Posterior cingulate gyrus (tissue), 11 donors: ENCODE measurements around the gene ANGPTL8.

ENCODE experiments used
- DNase-seq, 10 donors: peaks; one replicate each; pipeline versions ENCODE4 v3.0.0 to v3.0.0-alpha.2; 2020 to 2021; ENCODE audit warnings: mixed read lengths in 3 of 10
- intact Hi-C: fragments of 100-400 bp; cut with DNase I; formaldehyde crosslinking; loops from one replicate; pipeline ENCODE4 v1.15.1; 2023

Gene ANGPTL8

GRCh38 chr19:11239377-11240000, at the start of gene ANGPTL8:
ANGPTL8 (plus strand) TSS chr19:11239619; CDS start chr19:11239638, 19 bp downstream.
- no peak for DNase-seq
- intact Hi-C loops, result no loop called here

GRCh38 chr19:11190501-11190900, 48.9 kb upstream of the ANGPTL8 start:
- intact Hi-C loops, result no loop called here

GRCh38 chr19:11191273-11191755, 48.1 kb upstream of the ANGPTL8 start:
- DNase-seq, result no peak
- intact Hi-C loops, result no loop called here

More at GRCh38 chr19:11190501-11190900, 48.9 kb upstream of the ANGPTL8 start:
- DNase-seq, result no peak

GRCh38 chr19:11191934-11192333, 47.5 kb upstream of the ANGPTL8 start:
- intact Hi-C loops, result no loop called here
- no peak for DNase-seq

GRCh38 chr19:11192957-11193939, 46.2 kb upstream of the ANGPTL8 start:
- intact Hi-C loops, result no loop called here
- DNase-seq, result peak in 1 of 10 donors; percentile 84

- intact Hi-C loops, result no loop called here
- DNase-seq, result no peak
Observed at GRCh38 chr19:11194173-11194572, 45.2 kb upstream of the ANGPTL8 start.

- DNase-seq, result no peak
Observed at GRCh38 chr19:11194656-11195558, 44.5 kb upstream of the ANGPTL8 start.

GRCh38 chr19:11195681-11196080, 43.7 kb upstream of the ANGPTL8 start:
- intact Hi-C loops, result no loop called here

More at GRCh38 chr19:11194656-11195558, 44.5 kb upstream of the ANGPTL8 start:
- intact Hi-C loops, result no loop called here

GRCh38 chr19:11196406-11197287, 42.8 kb upstream of the ANGPTL8 start:
- no peak for DNase-seq
- intact Hi-C loops, result no loop called here

More at GRCh38 chr19:11195681-11196080, 43.7 kb upstream of the ANGPTL8 start:
- no peak for DNase-seq

GRCh38 chr19:11197291-11198174, 41.9 kb upstream of the ANGPTL8 start, which contains the start of gene KANK2:
KANK2 (minus strand) TSS chr19:11197545; CDS start chr19:11194511, 3,034 bp downstream.
- DNase-seq, result peak; percentile 64 to 96 (median 74)
- intact Hi-C loops, result no loop called here

- no peak for DNase-seq
- intact Hi-C loops, result no loop called here
Observed at GRCh38 chr19:11198175-11198534, 41.3 kb upstream of the ANGPTL8 start.

GRCh38 chr19:11198769-11199424, 40.5 kb upstream of the ANGPTL8 start:
- no peak for DNase-seq
- intact Hi-C loops, result no loop called here

- intact Hi-C loops, result no loop called here
Observed at GRCh38 chr19:11199517-11199916, 39.9 kb upstream of the ANGPTL8 start.

GRCh38 chr19:11200015-11200574, 39.3 kb upstream of the ANGPTL8 start:
- intact Hi-C loops, result no loop called here
- DNase-seq, result no peak

More at GRCh38 chr19:11199517-11199916, 39.9 kb upstream of the ANGPTL8 start:
- no peak for DNase-seq

- intact Hi-C loops, result no loop called here
- DNase-seq, result no peak
Observed at GRCh38 chr19:11200931-11201330, 38.5 kb upstream of the ANGPTL8 start.

- DNase-seq, result no peak
- intact Hi-C loops, result no loop called here
Observed at GRCh38 chr19:11201791-11202190, 37.6 kb upstream of the ANGPTL8 start.

GRCh38 chr19:11202488-11203193, 36.8 kb upstream of the ANGPTL8 start:
- DNase-seq, result no peak
- intact Hi-C loops, result loop anchor here (1.0 kb wide), 1 partner anchor 64 kb away; no protein-coding TSS in a partner anchor
